NCI-H146 (cell line): ENCODE measurements around the gene TAF3.
A peak's percentile ranks its signal among the peaks of the same experiment; 100 is the strongest.

Experiments used
- DNase-seq: peaks from one replicate; lab custom pipeline; 2025; lab: John Stamatoyannopoulos, UW

The TAF3 gene

DNA sequence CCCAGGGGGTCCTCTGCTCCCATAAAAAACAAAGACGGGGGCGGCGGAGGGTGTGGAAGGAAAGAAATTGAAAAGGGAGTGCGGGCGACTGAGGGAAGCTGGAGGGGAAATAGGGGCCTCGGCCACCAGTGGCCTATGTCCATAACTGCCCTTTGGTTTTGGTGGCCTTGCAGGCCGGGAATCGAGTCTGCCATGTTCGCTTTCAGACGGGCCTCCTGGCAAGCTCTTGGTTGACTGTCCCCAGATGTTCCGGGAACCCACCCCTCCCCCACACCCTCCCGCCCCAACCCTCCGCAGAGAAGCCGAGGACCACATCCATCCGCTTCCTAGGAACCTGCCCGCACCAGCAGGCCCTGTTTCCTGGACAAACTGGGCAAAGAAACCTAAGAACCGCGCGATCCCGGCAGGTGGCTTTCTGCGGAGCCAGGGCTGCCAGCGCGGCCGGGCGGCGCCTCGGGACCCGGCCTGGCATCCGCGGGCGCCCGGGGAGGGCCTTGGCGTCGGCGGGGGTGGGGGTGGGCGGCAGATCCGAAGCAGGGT is 216.2 kb downstream of the TAF3 start:
- DNase-seq = peak; percentile 26

DNA sequence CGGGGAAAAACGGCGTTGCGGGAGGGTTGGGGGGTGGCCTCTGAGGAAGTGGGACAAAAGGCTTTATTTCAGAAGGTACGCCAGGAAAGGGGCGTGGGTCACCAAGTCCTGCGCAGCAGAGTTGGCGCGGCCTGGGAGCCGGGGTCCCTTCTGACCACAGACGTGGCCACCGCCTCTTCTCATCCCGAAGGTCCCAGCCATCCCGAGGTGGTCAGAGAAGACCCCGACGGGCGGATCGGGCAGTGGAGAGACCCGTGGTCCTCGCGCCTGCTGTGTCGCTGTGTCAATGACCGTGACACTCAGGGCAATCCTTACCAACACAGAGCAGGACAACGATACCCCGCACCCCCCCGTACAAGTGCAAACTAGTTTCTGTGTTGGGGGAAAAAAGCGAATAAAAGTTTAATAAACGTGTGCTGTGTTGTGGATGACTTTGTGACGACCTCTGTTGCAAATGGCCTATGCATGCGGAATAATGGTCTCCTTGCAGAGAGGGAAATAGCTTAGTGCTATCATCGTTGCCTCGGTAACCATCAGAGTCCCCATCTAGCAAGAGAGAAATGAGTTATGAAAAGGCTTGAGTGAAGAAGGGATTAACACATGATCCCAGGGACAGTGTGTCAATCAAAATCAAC is 216.8 kb downstream of the TAF3 start:
- DNase-seq = peak; percentile 54

DNA sequence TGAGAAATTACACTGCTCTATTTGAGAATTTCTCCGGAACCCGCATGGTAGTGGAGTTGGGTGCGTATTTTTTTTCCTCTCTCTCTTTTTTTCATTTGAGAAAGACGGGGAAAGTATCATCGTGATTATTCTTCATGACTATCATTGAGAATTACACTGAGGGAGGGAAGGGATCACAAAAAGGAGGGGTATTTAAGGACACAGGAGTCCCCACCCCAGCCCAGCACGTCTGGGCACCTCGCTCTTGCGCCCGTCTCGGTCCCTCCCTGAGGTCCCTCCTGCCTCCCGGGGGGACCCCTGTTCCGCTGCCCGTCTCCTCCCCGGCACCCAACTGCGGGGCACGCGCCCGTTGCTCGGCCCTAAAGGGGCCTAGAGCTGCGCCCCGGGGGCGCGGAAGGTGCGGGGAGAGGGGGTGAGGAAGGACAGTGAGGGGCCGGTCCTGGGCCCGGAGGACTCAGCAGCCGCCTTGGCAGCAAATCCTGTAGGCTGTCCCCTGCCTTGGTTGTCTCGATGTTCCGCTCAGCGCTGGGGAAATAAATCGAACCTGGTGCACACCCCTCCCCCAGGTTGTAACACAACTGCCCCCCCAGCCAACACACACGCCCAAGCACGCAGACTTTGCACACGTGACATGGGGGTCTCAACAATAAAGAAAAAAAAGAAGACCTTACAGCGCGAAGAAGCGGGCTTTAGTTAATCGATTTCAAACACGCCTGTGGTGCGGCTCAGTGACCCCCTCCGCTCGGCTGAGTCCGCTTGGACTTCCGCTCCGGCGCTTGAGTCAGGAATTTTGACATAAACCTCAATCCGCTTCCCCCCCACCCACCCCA is 217.6 kb downstream of the TAF3 start:
- DNase-seq = peak; percentile 48

DNA sequence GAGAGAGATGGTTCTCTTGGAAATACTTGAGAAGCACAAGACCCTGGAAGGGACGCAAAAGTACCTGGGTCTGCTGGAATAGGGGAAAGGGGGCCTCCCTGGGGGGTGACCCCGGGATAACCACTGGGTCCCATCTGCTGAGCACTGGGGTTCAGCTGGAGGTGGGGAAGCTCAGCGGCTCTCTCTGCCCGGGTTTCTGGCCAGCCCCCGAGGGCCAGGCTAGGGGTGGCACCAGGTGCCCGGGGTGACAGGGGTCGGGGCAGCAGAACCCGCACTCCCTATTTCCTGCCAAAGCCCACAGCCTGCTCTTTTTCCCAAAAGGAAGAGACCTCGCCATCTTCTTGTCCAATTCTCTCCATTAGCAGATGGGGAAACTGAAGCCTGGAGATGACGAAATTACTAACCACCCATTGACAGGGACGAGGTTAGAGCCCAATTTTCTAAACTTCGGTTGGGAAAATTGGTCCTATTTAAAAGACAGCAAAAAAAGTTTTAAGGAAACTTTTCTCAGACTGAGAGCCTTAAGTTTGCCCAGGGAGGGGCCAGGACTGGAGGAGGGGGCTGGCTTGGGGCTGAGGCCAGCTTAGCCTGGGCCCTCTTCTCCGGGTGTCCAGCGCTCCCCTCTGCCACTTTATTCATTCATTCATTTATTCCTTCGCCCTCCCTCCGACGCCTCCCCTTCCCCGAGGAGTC is 218.3 kb downstream of the TAF3 start:
- DNase-seq = no peak

DNA sequence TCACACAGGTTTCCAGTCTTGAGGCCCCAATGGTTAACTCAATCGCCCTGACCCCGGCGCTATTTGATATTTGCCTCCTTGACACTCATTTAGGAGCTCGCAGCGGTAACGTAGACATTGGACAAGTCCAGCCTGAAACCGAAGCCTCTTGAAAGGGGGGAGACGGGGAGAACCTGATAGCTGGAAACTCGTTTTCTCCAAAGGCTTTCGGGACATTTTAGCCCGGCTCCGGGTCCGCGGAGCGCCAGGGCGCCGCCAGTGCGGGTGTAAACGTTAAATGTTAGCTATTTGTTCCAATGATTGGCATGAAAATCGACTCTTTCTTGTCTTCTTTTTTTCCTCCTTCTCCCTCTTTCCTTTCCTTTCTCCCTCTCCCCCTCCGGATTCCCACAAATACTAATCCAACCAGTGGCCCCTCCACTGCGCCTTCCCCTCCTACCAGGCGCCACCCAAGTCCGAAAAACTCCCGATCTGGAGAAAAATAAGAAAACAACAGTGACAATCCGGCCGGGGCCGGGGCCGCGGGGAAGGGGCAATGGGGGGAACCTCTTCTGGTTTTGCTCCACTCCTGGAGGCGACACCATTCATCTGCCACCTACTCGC is 219.0 kb downstream of the TAF3 start:
- no peak for DNase-seq

DNA sequence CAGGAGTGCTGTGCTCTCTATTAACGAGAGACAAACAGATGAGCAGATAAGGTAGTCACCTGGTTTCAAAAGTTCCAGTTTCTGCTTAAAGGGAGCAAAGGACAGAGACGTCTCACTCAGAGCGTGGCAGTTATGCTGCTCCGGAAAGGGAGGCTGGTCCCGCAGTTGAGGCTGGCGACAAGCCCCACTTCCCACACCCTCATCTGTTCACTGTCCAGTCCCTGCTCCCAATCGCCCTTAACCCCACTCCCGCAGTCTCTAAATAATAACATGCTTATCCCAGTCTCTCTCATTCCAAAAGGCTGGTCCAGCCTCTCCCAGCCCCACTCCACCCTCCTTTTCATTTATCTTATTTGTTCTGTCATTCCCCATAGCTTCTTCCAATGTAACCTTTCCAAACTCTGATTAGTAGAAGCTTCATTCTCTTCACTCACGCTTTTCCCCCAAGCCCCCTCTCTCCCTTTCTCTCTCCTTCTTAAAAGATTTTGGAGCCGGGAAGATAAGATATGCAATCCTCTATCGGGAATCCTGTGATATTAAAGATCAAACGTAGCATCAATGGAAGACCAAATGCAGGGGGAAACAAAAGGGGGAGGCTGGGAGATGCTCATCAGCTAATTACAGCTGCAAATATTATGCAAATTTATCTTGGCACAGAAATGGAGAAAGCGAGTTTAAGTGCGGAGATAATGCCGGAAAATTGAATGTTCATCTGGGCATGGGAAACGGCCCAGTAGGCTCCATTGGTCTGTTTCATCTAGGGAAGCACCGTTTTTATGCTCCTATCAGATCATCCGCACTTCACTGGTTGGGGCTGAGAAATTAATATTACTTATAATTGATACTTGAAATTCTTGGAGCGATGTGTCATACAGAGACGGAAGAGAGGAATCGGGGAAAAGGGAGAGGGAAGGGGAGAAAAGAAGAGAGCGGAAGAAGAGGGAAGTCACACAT is 219.9 kb downstream of the TAF3 start:
- DNase-seq = no peak

DNA sequence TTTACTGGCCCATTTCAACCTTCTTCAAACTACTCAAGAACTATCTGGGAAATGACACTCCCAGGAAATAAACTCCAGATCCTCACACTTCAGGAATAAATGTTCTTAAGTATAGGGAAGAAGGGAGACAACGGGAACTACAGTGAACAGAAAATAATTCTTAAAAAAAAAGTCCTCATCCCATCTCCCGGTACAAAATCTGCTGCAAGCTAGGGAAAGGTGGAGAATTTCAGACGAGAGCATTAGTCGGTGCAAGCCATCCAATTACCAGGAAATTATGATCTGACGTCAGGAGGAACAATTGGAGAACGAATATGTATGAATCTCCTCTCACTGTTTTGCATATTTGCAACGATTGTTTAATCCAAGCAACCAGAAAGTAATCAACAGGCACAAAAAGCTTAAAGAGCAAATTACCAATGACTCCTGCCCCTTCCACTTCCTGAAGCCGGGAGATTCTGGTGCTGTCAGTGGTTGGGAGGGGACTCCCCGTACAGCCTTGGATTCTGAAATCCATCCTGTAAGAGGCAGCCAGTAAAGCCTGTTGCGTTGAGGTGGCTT is 221.1 kb downstream of the TAF3 start:
- DNase-seq = peak; percentile 61

DNA sequence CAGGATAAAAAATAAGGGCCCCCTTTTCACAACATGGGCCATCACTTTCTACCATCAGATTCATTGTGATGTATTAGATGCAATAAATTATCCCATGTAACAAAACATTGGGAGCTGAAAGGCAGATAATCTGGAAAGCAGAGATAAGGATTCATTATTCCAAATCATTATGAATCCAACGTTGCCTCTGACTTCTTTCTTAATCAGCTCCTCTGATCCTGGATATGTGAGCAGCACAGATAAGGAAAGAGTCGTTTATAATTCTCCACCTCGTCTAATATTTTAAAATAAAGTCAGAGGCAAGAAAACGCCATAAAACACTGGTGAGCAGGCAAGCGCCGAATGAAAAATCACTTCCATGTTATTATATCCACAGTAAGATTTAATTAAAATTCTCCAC is 222.3 kb downstream of the TAF3 start:
- no peak for DNase-seq

DNA sequence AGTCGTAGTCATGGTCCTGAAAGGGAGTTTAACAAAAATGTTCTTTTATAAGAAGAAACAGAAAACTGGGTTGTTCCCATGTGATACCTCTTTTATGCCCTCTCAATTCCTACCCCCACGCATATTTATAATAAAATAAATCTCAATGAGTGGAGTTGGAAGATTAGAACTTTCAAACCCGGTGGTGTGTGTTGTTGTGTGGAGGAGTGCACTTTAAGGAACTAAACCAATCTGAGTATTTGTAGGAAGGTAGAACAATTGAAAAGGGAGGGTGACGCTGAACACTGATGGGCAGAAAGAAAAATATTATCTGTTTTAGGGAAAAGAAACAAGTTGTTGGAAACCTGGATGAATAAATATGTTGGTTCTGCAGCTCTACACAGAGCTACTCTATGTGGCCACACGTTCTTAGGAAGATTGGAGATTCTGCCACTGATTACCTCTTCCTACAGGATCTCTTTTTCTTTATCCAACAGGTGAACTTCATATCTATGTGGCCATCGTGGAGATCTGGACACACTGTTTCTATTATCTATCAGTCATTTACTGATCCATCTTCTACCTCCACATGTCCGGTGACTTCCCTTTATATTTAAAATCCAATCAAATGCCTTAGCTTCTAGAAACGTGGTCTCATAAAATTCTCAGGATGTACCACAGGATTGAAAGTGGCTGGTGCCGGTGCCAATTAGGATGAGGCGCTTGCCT is 223.1 kb downstream of the TAF3 start:
- DNase-seq = no peak

DNA sequence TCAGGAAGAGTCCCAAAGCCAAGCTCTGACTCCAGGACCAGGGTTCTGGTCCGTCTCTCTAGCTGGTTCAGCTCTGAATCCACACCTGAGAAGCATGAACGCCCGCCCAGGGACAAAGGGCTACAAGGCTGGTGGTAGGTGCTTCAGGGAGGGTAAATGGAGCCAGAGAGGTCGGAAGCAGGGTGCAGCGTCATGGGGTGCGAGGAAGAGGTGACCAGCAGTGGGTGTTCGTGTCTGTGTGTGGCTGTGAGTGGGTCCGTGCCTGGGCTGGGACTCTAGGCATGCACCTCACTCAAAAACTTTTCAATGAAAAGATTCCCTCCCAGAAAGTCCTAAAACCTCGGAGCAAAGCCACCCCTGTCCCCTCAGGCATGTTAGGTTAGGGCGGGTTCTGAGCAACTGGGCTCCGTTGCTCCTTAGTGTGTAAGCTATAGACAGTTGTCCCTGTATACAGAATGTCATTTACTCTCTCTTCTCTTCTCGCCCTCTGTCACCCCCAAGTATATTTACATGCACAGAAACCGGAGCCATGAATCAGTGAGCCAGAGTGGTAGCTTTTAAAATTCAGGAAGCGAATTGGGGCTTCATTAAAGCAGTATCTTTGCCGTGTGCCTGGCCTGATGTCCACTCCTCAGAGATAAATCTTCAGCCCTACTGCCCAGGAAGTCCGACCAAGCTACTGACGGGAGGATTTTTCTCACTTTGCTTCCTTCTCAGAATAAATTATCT is 223.9 kb downstream of the TAF3 start:
- no peak for DNase-seq

DNA sequence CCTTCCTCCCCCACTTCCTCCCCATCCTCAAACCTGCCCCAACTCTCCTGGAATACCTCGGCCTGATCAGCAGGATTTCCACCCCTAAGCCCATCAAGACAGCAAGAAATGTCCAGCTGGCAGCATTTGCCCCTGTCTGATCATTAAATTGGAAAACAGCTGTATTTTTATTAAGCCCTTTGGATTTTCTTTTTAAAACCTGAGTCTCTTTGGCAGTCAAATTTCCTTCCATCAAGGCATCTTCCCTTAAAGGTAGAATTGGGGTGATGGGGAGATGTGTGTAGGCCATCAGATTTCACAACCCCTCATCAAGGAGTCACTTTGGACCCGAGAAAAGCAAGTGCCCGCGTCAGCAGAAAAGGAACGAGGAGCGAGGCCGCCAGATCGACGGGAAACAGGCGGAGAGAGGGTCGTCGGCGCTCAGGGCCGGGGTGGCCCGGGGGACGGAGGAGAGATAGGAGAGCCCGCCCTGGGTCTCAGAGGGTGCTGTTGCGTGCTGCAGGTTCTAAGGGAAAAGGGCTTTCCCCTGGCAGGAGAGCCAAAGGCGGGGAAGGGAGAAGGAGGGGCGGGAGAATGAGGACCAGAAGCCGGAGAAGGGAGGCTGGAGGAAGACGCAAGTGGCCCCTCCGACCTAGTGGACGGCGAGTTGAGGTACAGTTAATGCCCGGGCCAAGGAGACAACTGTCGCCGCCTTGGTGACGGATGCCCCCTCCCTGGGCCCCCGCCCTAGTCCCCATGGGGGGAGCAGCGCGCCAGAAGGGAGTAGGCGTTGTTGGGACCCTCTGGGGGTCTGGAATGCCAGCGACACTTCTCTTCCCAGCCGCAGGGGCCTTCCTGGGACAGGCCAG is 224.6 kb downstream of the TAF3 start:
- no peak for DNase-seq

DNA sequence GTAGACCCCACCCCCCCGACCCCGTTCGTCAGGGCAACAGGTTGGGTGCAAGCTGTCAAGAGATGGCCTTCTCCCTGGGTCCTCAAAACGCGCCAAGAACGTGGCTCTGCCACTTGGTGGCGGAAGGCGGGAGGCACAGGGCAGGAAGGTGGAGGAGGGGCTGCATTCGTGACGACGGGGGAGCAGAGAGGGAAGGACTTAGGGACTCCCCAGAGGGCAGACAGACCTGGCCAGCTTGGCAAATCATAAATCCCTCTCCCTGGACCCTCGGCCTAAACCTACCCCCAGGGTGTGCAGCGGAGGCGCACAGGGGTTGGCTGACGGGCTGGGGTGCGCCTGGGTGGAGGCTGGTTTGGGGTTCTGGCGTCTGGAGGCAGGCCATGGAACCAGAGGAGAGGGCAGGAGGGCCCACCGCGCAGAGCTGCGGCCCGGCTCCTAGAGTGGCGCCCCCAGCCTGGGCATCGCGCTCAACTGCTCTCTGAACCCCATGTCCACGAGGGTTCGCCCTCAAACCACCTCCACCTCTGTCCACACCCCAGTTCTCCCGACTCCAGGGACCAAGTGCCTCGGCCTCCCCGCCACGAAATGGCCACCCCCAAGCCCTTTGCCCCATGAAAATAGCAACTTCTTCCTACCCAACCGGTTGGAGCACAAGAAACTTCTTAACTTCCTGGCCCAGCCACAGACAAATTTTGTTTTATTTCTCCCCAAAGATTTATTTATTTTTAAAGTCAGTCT is 225.4 kb downstream of the TAF3 start:
- DNase-seq = no peak

DNA sequence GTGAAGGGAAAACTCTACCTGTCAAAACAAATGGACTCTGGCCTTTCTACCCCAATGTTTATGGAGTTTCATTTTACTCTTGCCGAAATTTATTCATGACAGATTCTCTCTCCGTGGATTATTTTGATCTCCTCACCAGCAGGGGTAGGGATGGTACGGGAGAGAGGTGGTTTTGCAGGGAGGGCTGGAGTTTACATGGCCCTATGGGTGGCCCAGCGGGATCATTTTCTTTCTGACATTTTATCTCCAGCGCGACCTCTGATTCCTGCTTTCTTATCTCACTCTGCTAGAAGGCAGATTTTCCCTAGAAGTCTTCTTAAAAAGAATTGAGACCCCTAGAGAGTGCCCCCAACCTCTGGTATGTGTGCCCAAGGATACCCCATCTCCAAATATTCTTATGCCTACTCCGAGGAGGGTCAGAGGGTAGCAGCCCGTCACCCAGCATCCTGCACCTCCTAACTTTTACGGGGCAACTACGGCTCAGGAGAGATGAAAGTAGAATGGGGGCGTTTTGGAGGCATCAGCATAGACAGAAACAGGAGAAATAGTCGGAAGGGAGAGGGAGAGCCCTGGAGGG is 226.1 kb downstream of the TAF3 start:
- no peak for DNase-seq

DNA sequence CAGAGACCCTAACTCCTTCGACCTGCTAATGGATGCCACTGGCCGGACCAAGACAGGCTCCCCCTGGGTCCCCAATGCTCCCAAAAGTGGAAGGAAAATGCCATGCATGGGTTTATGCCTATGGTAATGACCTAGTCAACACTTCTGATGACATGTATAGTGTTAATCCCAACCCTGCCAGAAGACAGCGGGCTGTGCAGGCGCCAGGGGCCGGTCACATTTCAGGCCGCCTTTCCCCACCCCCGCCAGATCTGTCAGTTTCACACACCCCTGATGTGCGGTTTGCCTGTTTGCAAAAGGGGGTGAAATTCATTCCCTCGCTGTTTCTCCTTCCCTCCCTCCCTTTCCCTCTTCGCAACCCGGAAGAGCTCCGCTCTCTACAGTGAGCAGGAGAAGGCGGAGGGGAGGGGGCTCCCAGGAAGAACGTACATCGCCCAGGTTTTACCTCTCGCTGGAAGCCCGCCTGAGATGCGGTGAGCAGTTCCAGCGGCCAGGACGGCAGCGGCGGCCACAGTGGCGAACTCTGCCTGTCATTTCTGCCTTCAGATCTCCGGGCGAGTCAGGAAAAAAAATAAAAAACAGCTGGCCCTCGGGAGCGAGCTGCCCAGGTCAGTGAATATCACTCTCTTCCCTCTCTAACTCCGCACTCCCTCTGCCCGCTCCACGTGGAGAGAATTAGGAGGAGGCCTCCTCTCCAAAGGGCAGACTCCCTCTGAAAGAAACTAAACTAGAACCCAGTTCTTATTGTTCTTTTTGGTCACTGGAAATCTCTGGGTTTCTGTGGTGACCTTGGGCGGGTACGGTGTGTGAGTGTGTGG is 226.8 kb downstream of the TAF3 start:
- peak; percentile 82 for DNase-seq

DNA sequence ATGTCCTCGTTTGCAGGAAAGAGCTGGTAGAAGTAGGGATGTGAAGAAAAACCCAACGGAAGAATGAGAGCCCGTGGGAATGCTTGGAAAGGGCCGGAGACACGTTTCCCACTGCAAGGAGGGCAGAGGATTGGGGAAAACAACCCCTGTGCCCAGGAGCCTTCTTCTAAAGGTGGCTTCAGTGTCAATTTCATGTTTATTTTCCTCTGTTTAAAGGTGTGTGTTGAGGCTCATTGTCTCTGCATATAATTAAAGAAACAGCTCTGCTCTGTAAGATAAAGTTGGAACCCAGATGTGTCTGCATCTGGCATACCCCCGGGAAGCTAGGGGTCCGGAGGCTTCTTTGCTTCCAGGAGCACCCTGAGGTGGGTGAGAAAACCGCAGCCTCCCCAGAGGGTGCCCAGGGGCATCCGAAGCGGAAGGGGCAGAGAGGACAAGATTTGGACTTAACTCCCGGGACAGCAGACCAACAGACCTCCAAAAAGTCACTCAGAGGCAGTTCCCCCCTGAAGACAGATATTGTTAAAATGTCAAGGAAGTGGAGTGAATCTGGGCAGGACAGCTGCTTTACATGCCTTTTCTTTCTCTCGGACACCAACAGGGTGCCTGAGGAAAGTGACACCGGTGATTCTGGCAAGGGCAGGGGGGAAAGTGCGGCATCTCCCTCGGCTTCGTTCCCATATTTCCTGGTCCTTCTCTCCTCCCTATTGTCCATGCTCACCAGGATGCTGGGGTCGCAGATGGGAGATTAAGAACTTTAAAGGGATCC is 227.6 kb downstream of the TAF3 start:
- DNase-seq = peak; percentile 36
